ENCODE results near the gene NCOA1.

- TF ChIP-seq CTCF (conservative IDR thresholded peaks at IDR 0.05; ENCODE audit: low read depth, low read length) = no peak
- TF ChIP-seq CEBPB (IDR thresholded peaks at IDR 0.05; ENCODE audit: low read depth, low read length) = no peak
- TF ChIP-seq MAZ (IDR thresholded peaks at IDR 0.05; ENCODE audit: borderline replicate concordance, low read depth, low read length) = no peak
- TF ChIP-seq POLR2A (IDR thresholded peaks at IDR 0.05; ENCODE audit: low read depth, low read length) = no peak
- no peak for TF ChIP-seq RCOR1 (IDR thresholded peaks at IDR 0.05; ENCODE audit: insufficient replicate concordance, low read length)
- no peak for TF ChIP-seq SMC3 (IDR thresholded peaks at IDR 0.05; ENCODE audit: low read depth, low read length)
- TF ChIP-seq NFE2L2 (IDR thresholded peaks at IDR 0.05; ENCODE audit: low read depth, low read length) = no peak
- TF ChIP-seq RAD21 (IDR thresholded peaks at IDR 0.05; ENCODE audit: low read length) = no peak
- TF ChIP-seq MAFK (IDR thresholded peaks at IDR 0.05; ENCODE audit: low read depth, low read length) = no peak
- TF ChIP-seq RFX5 (IDR thresholded peaks at IDR 0.05; ENCODE audit: low read depth, low read length) = no peak
- no peak for TF ChIP-seq ELK1 (IDR thresholded peaks at IDR 0.05; ENCODE audit: borderline replicate concordance, low read depth, low read length)
- TF ChIP-seq USF2 (IDR thresholded peaks at IDR 0.05; ENCODE audit: low read depth, low read length) = no peak
- no peak for TF ChIP-seq MXI1 (IDR thresholded peaks at IDR 0.05; ENCODE audit: borderline replicate concordance, low read depth, low read length)
- TF ChIP-seq BHLHE40 (IDR thresholded peaks at IDR 0.05; ENCODE audit: low read depth, low read length) = no peak
Observed at GRCh38 chr2:24620936-24621335, 129.9 kb downstream of the NCOA1 start.

All from IMR-90 (cell line).